ENCODE data around the gene LRBA.

LRBA gene

DNA sequence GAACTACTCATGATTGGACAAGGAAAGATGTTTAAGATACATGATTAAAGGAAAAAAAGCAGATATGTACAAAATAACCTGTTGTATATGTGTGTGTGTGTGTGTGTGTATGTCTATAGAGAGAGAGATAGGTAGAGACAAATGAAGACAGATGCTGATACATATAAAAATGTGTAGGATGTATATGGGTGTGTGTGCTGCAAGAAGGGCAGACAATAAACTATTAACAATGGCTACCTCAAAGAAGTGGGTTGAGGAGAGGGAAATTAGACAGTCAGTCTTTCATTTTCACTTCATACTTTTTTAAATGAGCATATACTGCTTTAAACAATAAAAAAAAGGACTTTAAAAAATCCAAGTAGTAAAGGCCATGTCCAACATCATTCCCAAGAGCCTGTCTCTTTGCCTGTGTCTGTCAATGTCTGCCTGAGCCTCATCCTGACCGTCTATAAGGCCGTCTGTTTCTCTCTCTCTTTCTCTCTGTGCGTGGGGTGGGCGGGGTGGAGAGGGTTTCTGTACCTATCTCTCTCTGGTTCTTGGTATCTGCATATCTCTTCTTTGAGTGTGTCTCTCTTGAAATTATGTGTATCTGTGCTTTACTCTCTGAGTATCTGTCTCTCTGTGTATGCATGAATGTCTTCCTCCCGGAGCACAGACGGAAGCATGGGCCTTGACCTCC lies 62.8 kb downstream of the LRBA start:
- 0 out of 2 replicates have a peak, but pooled peaks cover 10% of the 10 kb centered on the region for H3K9me3 ChIP-seq (ENCODE audit: low read length)
- peaks cover 4% of the 10 kb centered on the region; the same call in 1 of the 2 replicates for H3K36me3 ChIP-seq (ENCODE audit: insufficient read depth, low read length)
- no peaks in the 10 kb centered on the region for H4K20me1 ChIP-seq (ENCODE audit: insufficient read depth, low read length)
- H3K4me1 ChIP-seq (ENCODE audit: insufficient read depth, low read length, severe bottlenecking): no peaks in the 10 kb centered on the region
- H3K9me2 ChIP-seq (ENCODE audit: low read depth, low read length): no peaks in the 10 kb centered on the region
- H3F3A ChIP-seq (ENCODE audit: insufficient read depth, low read length): no peaks in the 10 kb centered on the region
- H3K9ac ChIP-seq (ENCODE audit: low read length): no peak overlapping the region
- H3K4me3 ChIP-seq (ENCODE audit: low read depth, low read length, poor library complexity, severe bottlenecking): no peak overlapping the region
- TF ChIP-seq EZH2 (IDR thresholded peaks at IDR 0.05; ENCODE audit: borderline replicate concordance, low read length): no peak
- TF ChIP-seq, protein P1, sequence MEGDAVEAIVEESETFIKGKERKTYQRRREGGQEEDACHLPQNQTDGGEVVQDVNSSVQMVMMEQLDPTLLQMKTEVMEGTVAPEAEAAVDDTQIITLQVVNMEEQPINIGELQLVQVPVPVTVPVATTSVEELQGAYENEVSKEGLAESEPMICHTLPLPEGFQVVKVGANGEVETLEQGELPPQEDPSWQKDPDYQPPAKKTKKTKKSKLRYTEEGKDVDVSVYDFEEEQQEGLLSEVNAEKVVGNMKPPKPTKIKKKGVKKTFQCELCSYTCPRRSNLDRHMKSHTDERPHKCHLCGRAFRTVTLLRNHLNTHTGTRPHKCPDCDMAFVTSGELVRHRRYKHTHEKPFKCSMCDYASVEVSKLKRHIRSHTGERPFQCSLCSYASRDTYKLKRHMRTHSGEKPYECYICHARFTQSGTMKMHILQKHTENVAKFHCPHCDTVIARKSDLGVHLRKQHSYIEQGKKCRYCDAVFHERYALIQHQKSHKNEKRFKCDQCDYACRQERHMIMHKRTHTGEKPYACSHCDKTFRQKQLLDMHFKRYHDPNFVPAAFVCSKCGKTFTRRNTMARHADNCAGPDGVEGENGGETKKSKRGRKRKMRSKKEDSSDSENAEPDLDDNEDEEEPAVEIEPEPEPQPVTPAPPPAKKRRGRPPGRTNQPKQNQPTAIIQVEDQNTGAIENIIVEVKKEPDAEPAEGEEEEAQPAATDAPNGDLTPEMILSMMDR (IDR thresholded peaks at IDR 0.05; ENCODE audit: low read length): no peak
- H3K79me2 ChIP-seq (ENCODE audit: insufficient read depth, low read length): peaks cover 16% of the 10 kb centered on the region; the same call in 1 of the 2 replicates
- no peaks in the 10 kb centered on the region for H3K27me3 ChIP-seq (ENCODE audit: insufficient read depth, low read length)
- H3K4me2 ChIP-seq (ENCODE audit: low read length): no peak overlapping the region
- H2AFZ ChIP-seq (ENCODE audit: low read length): no peak overlapping the region
- no peak overlapping the region for H3K27ac ChIP-seq (ENCODE audit: low read depth, low read length, poor library complexity, severe bottlenecking)

DNA sequence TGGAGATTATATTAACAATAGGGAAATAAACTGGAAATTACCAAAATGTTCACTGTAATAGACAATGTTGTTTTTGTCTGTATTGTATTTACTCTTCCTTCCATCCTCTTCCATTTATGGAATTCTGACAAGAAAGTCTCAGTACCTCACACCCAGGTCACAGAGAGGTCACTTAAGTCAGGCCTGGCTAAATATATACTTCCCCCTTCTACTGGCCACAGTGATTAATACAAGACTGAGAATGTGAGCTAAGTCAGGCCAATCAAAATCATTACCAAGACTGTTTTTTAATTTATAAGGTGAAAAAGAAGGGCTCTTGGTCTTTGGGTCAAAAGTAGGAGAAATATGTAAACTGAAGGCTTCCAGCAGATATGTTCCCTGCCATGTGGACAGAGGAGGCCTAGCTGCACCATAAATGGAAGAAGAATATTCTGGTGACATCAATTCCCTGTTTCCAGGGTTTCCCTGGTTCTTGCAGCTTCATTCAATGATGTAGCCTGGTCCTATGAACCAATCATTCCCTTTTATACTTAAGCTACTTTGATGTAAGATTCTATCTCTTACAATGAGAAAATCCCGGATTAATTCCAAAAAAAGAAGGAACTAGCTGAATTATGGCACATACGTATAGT lies 64.3 kb downstream of the LRBA start:
- no peak overlapping the region for H3K9ac ChIP-seq (ENCODE audit: low read length)
- H3K27ac ChIP-seq (ENCODE audit: low read depth, low read length, poor library complexity, severe bottlenecking): no peak overlapping the region
- H4K20me1 ChIP-seq (ENCODE audit: insufficient read depth, low read length): no peaks in the 10 kb centered on the region
- H3K4me3 ChIP-seq (ENCODE audit: low read depth, low read length, poor library complexity, severe bottlenecking): no peak overlapping the region
- no peaks in the 10 kb centered on the region for H3K9me2 ChIP-seq (ENCODE audit: low read depth, low read length)
- H3F3A ChIP-seq (ENCODE audit: insufficient read depth, low read length): no peaks in the 10 kb centered on the region
- TF ChIP-seq EZH2 (IDR thresholded peaks at IDR 0.05; ENCODE audit: borderline replicate concordance, low read length): no peak
- TF ChIP-seq, protein P1 (IDR thresholded peaks at IDR 0.05; ENCODE audit: low read length): no peak
- H3K36me3 ChIP-seq (ENCODE audit: insufficient read depth, low read length): no peaks in the 10 kb centered on the region; the same call in 1 of the 2 replicates
- H2AFZ ChIP-seq (ENCODE audit: low read length): no peak overlapping the region
- peaks cover 29% of the 10 kb centered on the region for H3K79me2 ChIP-seq (ENCODE audit: insufficient read depth, low read length)
- H3K27me3 ChIP-seq (ENCODE audit: insufficient read depth, low read length): no peaks in the 10 kb centered on the region
- H3K9me3 ChIP-seq (ENCODE audit: low read length): 0 out of 2 replicates have a peak, but pooled peaks cover 5% of the 10 kb centered on the region
- H3K4me1 ChIP-seq (ENCODE audit: insufficient read depth, low read length, severe bottlenecking): no peaks in the 10 kb centered on the region
- no peak overlapping the region for H3K4me2 ChIP-seq (ENCODE audit: low read length)

DNA sequence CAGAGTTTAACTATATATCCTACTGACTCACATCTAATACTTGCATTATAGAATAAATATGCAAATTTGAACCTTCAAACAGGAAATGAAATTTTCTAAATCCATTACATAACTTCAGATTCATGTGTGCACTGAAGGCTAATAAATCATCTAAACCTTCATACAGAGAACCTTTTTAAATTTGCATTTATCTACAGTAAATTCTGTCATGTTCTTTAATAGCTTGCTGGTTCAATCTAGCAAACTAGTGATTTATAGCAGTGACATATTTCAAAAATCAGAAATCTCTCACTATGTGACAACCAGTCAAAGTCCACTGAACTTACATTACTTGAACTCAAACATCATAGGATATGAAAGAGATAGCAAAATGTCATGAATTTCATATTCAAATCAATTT lies 65.1 kb downstream of the LRBA start:
- Histone ChIP-seq H3K79me2 (ENCODE audit: insufficient read depth, low read length) (peaks cover 32% of the 10 kb centered on the region), H3K9me2 (ENCODE audit: low read depth, low read length) (no peaks in the 10 kb centered on the region), H3K9me3 (ENCODE audit: low read length) (0 out of 2 replicates have a peak, but pooled peaks cover under 1% of the 10 kb centered on the region), H2AFZ (ENCODE audit: low read length) (no peak overlapping the region), H3K27me3 (ENCODE audit: insufficient read depth, low read length) (no peaks in the 10 kb centered on the region), H3K4me3 (ENCODE audit: low read depth, low read length, poor library complexity, severe bottlenecking) (no peak overlapping the region), H3K4me2 (ENCODE audit: low read length) (no peak overlapping the region), H4K20me1 (ENCODE audit: insufficient read depth, low read length) (no peaks in the 10 kb centered on the region), H3F3A (ENCODE audit: insufficient read depth, low read length) (no peaks in the 10 kb centered on the region), H3K4me1 (ENCODE audit: insufficient read depth, low read length, severe bottlenecking) (no peaks in the 10 kb centered on the region), H3K9ac (ENCODE audit: low read length) (no peak overlapping the region), H3K36me3 (ENCODE audit: insufficient read depth, low read length) (no peaks in the 10 kb centered on the region), H3K27ac (ENCODE audit: low read depth, low read length, poor library complexity, severe bottlenecking) (no peak overlapping the region)
- TF ChIP-seq, protein P1 (IDR thresholded peaks at IDR 0.05; ENCODE audit: low read length): no peak
- no peak for TF ChIP-seq EZH2 (IDR thresholded peaks at IDR 0.05; ENCODE audit: borderline replicate concordance, low read length)

Measured in OCI-LY1 (cell line).